Endothelial cell of umbilical vein (primary cell): Measurements from ENCODE around the gene SLC4A5. TPM values are rescaled to one million over a fixed set of nuclear protein-coding genes. Genes with fewer than 3 reads are reported as not detected.
"Not testable (repeated sequence)": the region's sequence is repeated elsewhere in the genome, so short reads cannot be mapped to it uniquely, and the experiment has no call there.

ENCODE experiments used
- BruUV-seq: library from RNA; stranded (reverse); fragments of 400-500 nt; replicated peaks from 2 replicates; lab custom pipeline; 2021; lab: Mats Ljungman, UMichigan
- CTCF ChIA-PET: fragments of 300-600, 350-600 bp; sonication (Branson Sonifier 250); formaldehyde crosslinking; loops from one replicate; lab custom pipeline; 2021; ENCODE audit warnings: antibody characterized with exemption, inconsistent platforms; lab: Charles Lee
- POLR2A ChIA-PET: fragments of 300-600, 350-600 bp; sonication (Branson Sonifier 250); formaldehyde crosslinking; loops from one replicate; lab custom pipeline; 2021; ENCODE audit warnings: antibody characterized with exemption, inconsistent platforms; lab: Charles Lee
- DNase-seq: peaks from one replicate; pipeline ENCODE4 v3.0.0-alpha.2; 2011; ENCODE audit warnings: low read depth, low spot score
- FAIRE-seq: peaks from 2 replicates; lab custom pipeline; 2011; peaks lifted over from hg19 to GRCh38; lab: Jason Lieb, UNC
- H2AFZ ChIP-seq: 2 replicates; pipeline ENCODE4 v1.6.0; 2012; ENCODE audit warnings: low read depth, low read length, control low read depth, inconsistent platforms
- H3K27ac ChIP-seq: 2 replicates; pipeline ENCODE4 v1.5.1; 2011; ENCODE audit warnings: low read depth, mild to moderate bottlenecking, control low read depth, low read length, moderate library complexity; ENCODE audit not compliant: insufficient read depth
- H3K27me3 ChIP-seq, 2 experiments: 2 replicates each; pipeline versions ENCODE4 v1.6.0 to v1.6.1; 2011; ENCODE audit warnings: low read length in 2 of 2, mixed read lengths in 1 of 2; ENCODE audit not compliant: control insufficient read depth in 2 of 2, insufficient read depth in 2 of 2
- H3K36me3 ChIP-seq, 2 experiments: 2 replicates in 1 of 2; 3 replicates in 1 of 2; pipeline ENCODE4 v1.5.1; 2011; ENCODE audit warnings: low read length in 2 of 2, mild to moderate bottlenecking in 1 of 2, moderate library complexity in 1 of 2; ENCODE audit not compliant: control insufficient read depth in 2 of 2, insufficient read depth in 2 of 2; ENCODE audit errors: extremely low read depth in 1 of 2
- H3K4me1 ChIP-seq: 3 replicates; pipeline ENCODE4 v1.5.1; 2011; ENCODE audit warnings: mild to moderate bottlenecking, low read length; ENCODE audit not compliant: control insufficient read depth, insufficient read depth; ENCODE audit errors: extremely low read depth
- H3K4me2 ChIP-seq: 2 replicates; pipeline ENCODE4 v1.6.1; 2011; ENCODE audit warnings: low read length, control low read depth, mixed read lengths; ENCODE audit not compliant: insufficient read depth
- H3K4me3 ChIP-seq, 3 experiments: fragments of 200-600 bp in 1 of 3; sonication (generic), shearing (Covaris generic) in 1 of 3; replicated peaks in 1 of 3; 2 replicates each; pipeline ENCODE4 v1.5.1; 2011 to 2016; ENCODE audit warnings: control low read depth in 3 of 3, low read length in 3 of 3, mild to moderate bottlenecking in 2 of 3, inconsistent platforms in 1 of 3, low read depth in 1 of 3, moderate library complexity in 1 of 3; ENCODE audit not compliant: insufficient read depth in 1 of 3
- H3K79me2 ChIP-seq: 2 replicates; pipeline ENCODE4 v1.6.0; 2012; ENCODE audit warnings: low read length, inconsistent platforms; ENCODE audit not compliant: control insufficient read depth, insufficient read depth
- H3K9ac ChIP-seq: replicated peaks from 2 replicates; pipeline ENCODE3; 2011; ENCODE audit warnings: low read length, control low read depth; ENCODE audit not compliant: insufficient read depth; ENCODE audit errors: extremely low read depth
- H3K9me1 ChIP-seq: replicated peaks from 3 replicates; pipeline ENCODE4 v1.6.0; 2011; ENCODE audit warnings: mild to moderate bottlenecking, low read length; ENCODE audit not compliant: control insufficient read depth, insufficient read depth; ENCODE audit errors: extremely low read depth
- H3K9me3 ChIP-seq: replicated peaks from 2 replicates; pipeline ENCODE4 v1.5.1; 2012; ENCODE audit warnings: low read length, inconsistent platforms; ENCODE audit not compliant: control insufficient read depth, insufficient read depth
- H4K20me1 ChIP-seq: replicated peaks from 2 replicates; pipeline ENCODE3; 2011; ENCODE audit warnings: mild to moderate bottlenecking, low read length; ENCODE audit not compliant: control insufficient read depth, insufficient read depth; ENCODE audit errors: extremely low read depth
- EZH2 ChIP-seq: IDR thresholded peaks from 2 replicates; pipeline ENCODE4 v1.6.1; 2012; ENCODE audit warnings: borderline replicate concordance, low read depth, mild to moderate bottlenecking, moderate library complexity, low read length, inconsistent platforms; ENCODE audit not compliant: severe bottlenecking
- FOS ChIP-seq: IDR thresholded peaks from 2 replicates; pipeline ENCODE4 v1.6.1; 2011; ENCODE audit warnings: mild to moderate bottlenecking, low read length, moderate library complexity, borderline replicate concordance; ENCODE audit not compliant: insufficient read depth
- GATA2 ChIP-seq: IDR thresholded peaks from 2 replicates; pipeline ENCODE4 v1.7.0; 2011; ENCODE audit warnings: low read depth, mild to moderate bottlenecking, moderate library complexity, mixed read lengths, low read length; ENCODE audit not compliant: insufficient read length, insufficient read depth
- JUN ChIP-seq: IDR thresholded peaks from 2 replicates; pipeline ENCODE4 v1.6.1; 2011; ENCODE audit warnings: borderline replicate concordance, low read depth; ENCODE audit not compliant: insufficient read length, insufficient read depth
- MAX ChIP-seq: IDR thresholded peaks from 2 replicates; pipeline ENCODE4 v1.6.1; 2011; ENCODE audit not compliant: insufficient read depth, insufficient read length
- MYC ChIP-seq: IDR thresholded peaks from one replicate; pipeline ENCODE4 v1.6.1; 2011; ENCODE audit warnings: mild to moderate bottlenecking, low read depth, low read length
- POLR2A ChIP-seq: IDR thresholded peaks from 2 replicates; pipeline ENCODE4 v1.6.1; 2012; ENCODE audit warnings: low read depth, mild to moderate bottlenecking, control low read depth, low read length
- POLR2AphosphoS5 ChIP-seq: IDR thresholded peaks from 2 replicates; pipeline ENCODE4 v1.6.1; 2012; ENCODE audit warnings: low read depth, mild to moderate bottlenecking, control low read depth, low read length, moderate library complexity; ENCODE audit not compliant: insufficient read depth
- dilution Hi-C: fragments of 300-500 bp; cut with MboI; formaldehyde crosslinking; loops from one replicate; pipeline ENCODE4 v1.15.0; 2019; ENCODE audit warnings: low sequenced_read_pairs; ENCODE audit not compliant: extremely low pct_ligation_motif_present
- intact Hi-C: fragments of 100-400 bp; cut with micrococcal nuclease; formaldehyde crosslinking; loops from one replicate; pipeline ENCODE4 v1.10.0; 2022
- polyA plus RNA-seq, 4 experiments: library from polyadenylated mRNA; depleted of rRNA in 3 of 4; stranded (reverse) in 3 of 4; unstranded in 1 of 4; fragments of >200 nt; gene quantifications; 2 replicates each; pipeline versions ENCODE4 v1.2.1 to v1.2.3, GENCODE V29; 2011 to 2012; ENCODE audit warnings: missing spikeins in 1 of 4
- total RNA-seq: library from RNA; stranded (reverse); gene quantifications from 2 replicates; pipeline ENCODE4 v1.2.3, GENCODE V29; 2021
- TF ChIP-seq, protein P1 (sequence below), 2 donors: IDR thresholded peaks; 1 replicate in 1 of 2; 2 replicates in 1 of 2; pipeline ENCODE4 v1.5.1; 2011; ENCODE audit warnings: low read length in 2 of 2, mild to moderate bottlenecking in 2 of 2, moderate library complexity in 2 of 2, control low read depth in 1 of 2, inconsistent platforms in 1 of 2, low read depth in 1 of 2; ENCODE audit not compliant: insufficient read depth in 1 of 2; ENCODE audit errors: extremely low read depth in 1 of 2

The SLC4A5 gene
- total and polyA plus RNA-seq, 2 donors (not counting 3 experiments of a cell fraction or from before 2014, with no cell fraction given), result 0.12 to 0.97 TPM

DNA sequence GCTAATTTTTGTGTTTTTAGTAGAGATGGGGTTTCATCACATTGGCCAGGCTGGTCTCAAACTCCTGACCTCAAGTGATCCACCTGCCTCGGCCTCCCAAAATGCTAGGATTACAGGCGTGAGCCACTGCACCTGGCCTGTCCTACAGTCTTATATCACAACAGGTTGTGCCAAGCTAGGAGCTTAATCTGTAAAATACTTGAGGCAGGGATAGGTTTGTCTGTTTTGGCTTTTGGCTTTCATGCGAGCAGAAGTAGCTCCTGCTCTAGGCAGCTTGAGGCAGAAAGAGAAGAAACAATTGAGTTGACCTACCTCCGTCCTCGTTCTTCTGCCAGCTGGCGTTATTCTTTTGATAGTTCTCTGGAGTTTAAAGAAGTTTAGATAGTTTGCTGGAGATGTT, 127.4 kb downstream of the SLC4A5 start:
- DNase-seq, H3K27me3 ChIP-seq, POLR2A ChIA-PET, H3K4me1 ChIP-seq, H3K9me3 ChIP-seq, H2AFZ ChIP-seq, H4K20me1 ChIP-seq, H3K9me1 ChIP-seq, FAIRE-seq, BruUV-seq, intact Hi-C loops, H3K4me3 ChIP-seq, H3K4me2 ChIP-seq, H3K9ac ChIP-seq, H3K27ac ChIP-seq, dilution Hi-C loops, H3K79me2 ChIP-seq: not testable (repeated sequence)
- H3K36me3 ChIP-seq, result peaks cover 8 to 10% of the 10 kb centered on the region in 2 experiments
- CTCF ChIA-PET, result interaction anchor here (1.4 to 2.1 kb wide), 3 partner anchors 10 to 119 kb away, joined by 3 to 7 read pairs (median 6); no protein-coding TSS in a partner anchor

DNA sequence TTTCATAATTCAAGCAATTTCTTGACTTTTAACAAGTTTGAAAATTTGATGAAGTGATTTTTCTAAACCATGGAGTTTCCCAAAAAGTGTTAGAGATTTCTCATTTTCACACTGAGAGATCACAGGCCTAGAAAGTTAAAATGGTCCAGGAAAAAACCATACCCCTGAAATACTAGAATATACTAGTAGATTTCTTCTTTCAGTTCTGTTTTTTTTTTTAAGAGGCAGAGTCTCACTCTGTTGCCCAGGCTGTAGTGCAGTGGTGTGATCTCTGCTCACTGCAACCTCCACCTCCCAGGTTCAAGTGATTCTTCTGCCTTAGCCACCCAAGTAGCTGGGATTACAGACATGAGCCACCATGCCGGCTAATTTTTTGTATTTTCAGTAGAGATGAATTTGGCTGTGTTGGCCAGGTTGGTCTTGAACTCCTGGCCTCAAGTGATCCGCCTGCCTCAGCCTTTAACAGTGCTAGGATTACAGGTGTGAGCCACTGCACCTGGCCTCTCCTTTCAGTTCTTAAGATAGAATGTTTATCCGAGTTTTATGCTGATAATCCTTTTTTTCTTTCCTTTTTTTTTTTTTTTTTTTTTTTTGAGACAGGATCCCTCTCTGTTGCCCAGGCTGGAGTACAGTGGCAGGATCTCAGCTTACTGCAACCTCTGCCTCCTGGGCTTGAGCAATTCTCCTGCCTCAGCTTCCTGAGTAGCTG, 130.4 kb downstream of the SLC4A5 start:
- CTCF ChIA-PET, result no interaction called here
- no peaks in the 10 kb centered on the region for H3K27me3 ChIP-seq
- H3K9me1 ChIP-seq, result no peaks in the 10 kb centered on the region
- H3K79me2 ChIP-seq, result peaks cover 7% of the 10 kb centered on the region
- no peak for FAIRE-seq
- dilution Hi-C loops, result no loop called here
- H3K36me3 ChIP-seq, result peaks cover 9 to 23% of the 10 kb centered on the region in 2 experiments
- intact Hi-C loops, result no loop called here
- no peak overlapping the region for H3K4me2 ChIP-seq
- H3K9me3 ChIP-seq, result no peaks in the 10 kb centered on the region
- POLR2A ChIA-PET, result no interaction called here
- no peaks in the 10 kb centered on the region for H3K4me1 ChIP-seq
- H2AFZ ChIP-seq, result no peak overlapping the region
- H4K20me1 ChIP-seq, result no peaks in the 10 kb centered on the region
- no peak overlapping the region for H3K9ac ChIP-seq
- H3K27ac ChIP-seq, result no peak overlapping the region
- no peak for DNase-seq
- no TSS peak for BruUV-seq
- TF ChIP-seq GATA2 (no peak), EZH2 (no peak), POLR2AphosphoS5 (no peak), FOS (no peak), MYC (no peak), POLR2A (no peak), JUN (no peak), MAX (no peak)
- TF ChIP-seq, protein P1, sequence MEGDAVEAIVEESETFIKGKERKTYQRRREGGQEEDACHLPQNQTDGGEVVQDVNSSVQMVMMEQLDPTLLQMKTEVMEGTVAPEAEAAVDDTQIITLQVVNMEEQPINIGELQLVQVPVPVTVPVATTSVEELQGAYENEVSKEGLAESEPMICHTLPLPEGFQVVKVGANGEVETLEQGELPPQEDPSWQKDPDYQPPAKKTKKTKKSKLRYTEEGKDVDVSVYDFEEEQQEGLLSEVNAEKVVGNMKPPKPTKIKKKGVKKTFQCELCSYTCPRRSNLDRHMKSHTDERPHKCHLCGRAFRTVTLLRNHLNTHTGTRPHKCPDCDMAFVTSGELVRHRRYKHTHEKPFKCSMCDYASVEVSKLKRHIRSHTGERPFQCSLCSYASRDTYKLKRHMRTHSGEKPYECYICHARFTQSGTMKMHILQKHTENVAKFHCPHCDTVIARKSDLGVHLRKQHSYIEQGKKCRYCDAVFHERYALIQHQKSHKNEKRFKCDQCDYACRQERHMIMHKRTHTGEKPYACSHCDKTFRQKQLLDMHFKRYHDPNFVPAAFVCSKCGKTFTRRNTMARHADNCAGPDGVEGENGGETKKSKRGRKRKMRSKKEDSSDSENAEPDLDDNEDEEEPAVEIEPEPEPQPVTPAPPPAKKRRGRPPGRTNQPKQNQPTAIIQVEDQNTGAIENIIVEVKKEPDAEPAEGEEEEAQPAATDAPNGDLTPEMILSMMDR (IDR thresholded peaks at IDR 0.05; ENCODE audit: extremely low read depth in 1 of 2, insufficient read depth in 1 of 2, low read depth in 1 of 2, low read length in 2 of 2), result no peak
- no peak overlapping the region for H3K4me3 ChIP-seq
